Suppressor macrophage treated with lipopolysaccharide for 1 hour (primary cell): ENCODE measurements around the gene IKZF1.

Experiments used
- DNase-seq, 3 donors: peaks; one replicate each; pipeline ENCODE4 v3.0.0-alpha.2; 2020 to 2022

Gene IKZF1

DNA sequence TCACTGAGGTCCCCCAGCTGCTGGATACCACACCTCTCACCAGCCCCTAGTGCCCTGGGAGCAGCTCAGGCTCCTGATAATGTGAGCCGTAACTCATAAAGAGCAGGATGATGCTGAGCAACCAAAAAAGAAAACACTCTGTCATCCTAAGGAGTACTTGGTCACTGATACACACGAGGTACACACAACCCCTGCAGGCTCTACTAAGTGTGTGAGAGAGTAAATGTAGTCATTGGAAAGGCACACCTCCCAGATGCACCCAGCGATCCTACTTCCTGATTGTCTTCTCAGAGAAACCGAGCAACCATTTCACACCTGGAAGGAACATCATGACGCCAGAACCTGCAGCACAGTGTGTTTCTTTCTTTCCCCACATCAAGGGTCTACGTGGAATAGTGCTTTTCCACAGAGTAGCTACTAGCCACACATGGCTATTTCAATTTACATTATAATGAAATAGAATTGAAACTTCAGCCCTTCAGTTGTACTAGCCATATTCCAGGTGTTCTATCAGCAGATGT, 111.4 kb downstream of the IKZF1 start:
- no peak for DNase-seq

DNA sequence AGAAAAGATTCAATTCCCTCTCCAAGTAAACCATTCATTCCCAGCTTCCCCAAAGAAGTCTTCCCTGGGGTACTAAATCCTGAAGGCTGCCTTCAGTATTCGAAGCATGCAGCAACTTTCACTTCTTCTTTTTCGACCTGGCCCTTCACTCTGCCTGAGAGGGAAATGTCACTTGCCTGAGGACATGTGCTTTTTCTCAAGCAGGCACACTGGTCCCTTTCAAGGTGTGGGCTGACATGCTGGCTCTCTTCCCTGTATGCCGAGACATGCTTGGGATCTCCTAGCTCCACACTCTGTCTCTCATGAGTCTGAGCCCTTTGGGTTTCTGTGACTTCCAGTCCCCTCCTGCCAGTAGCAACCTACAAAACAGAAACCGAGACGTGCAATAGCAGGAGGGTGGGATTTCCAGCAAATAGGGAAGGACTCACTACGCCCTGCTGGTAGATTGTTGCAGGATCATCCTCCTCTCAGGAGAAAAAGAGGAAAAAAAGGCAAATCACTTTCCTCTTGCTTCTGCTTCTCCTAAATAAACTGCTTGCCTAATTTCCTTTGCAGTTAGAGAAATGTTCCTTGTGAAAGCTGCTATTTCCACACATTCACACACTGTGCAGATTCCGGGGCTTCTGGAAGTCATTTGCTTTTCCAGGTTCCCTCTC, 112.1 kb downstream of the IKZF1 start:
- peak; percentile 84 to 94 (median 84) for DNase-seq

DNA sequence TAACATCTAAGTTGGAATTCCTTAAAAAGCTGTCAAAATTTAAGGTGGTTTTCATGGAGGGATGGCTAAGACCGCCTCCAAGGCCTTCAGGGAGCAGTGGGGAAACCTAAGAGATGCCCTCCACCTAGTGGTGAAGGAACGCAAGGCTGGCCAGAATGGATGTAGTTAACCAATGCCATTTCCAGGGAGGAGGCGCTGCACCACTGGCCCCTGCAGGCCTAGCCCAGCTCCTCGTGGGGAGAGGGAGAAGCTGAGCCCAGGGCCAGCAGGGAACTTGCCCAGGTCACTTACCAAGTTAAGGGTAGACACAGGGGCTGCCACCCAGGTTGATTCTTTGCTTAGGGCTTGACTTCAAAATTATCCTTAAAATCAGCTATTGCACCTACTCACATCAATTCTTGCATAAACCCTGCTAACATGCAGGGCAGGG, 113.6 kb downstream of the IKZF1 start:
- peak; percentile 92 for DNase-seq

DNA sequence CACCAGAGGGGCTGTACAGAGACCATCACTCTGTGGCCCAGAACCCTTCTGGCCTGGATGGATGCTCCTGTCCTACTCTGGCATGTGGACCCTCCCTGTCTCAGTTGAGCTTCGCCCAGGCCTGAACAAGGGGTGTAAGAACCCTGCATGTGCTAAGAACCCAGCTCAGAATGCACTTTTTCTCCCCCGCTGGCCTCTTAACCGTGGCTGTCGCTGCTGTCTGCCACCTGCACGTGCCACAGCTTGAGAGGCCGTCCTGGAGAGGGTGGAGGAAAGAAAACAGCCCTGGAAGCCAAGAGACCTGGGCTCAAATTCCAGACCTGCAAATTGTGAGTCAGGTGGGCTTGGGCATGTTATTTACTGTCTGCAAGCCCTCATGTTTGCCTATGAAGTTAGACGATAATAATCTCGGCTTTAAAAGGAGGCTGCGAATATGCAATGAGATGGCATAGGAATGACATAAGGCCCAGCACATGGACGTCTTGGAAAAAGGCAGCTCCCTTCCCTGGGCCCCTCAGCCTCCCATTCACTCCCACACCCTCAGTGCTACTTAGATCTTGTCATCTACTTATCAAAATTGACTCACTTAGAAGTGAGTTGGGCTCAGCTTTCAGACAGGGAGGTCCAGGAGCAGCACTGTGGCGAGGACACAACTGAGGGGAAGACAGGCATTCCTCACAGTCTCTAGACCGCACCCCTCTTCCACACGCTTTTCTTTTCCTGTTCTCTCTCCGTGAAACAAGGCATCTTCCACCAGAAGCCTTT, 114.2 kb downstream of the IKZF1 start:
- no peak for DNase-seq

DNA sequence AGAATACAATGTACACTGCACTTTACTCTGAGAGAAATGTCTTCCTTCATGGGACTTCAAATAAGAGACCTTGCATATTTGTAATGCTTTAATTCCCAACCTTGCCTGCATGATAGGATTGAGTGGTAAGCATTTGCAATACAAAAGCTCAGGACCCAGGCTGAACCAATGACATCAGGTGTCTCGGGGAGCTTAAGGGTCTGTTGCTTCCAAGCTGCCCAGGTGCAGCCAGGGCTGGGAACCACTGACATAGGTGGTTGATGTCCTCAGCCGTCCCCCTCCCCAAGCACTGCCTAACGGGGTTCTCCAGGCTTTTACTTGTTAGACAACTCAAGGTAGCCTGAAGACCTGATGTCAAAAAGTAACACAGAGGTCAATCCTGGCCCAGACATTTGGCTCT, 116.5 kb downstream of the IKZF1 start:
- no peak for DNase-seq

DNA sequence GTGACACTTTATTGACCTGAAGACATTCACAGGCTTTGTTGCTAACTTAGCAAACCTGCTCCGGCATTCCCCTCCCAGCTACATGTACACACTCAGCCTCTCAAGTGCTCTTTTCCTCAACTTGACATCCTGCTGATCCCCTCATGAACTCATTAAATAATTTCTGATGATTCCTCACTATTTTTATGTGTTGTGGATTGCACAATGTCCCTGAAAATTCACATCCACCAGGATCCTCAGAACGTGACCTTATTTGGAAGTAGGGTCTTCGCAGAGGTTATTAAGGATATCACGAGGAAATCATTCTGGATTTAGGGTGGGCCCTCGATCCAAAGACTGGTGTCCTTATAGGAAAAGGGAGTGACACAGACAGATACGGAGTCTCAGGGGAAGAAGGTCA, 118.3 kb downstream of the IKZF1 start:
- DNase-seq, result no peak

DNA sequence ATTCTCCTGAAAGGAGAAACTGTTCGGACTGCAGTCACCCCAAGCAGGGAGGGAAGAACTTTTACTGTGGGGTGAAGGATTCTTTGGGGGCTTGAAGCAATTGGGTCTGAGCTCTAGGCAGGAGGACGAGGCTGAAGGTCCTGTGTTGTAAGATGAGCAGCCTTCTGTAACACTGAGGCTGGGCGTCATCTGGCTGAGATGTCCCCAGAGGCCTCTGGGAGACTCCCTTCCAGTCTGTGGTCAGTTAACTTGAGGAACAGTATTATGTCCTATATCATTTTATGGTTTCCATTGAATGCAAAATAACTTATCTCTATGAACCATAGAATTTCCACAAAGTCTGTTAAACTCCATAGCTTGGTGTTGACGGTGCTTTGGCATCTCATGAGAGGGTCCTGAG, 119.3 kb downstream of the IKZF1 start:
- DNase-seq, result no peak

DNA sequence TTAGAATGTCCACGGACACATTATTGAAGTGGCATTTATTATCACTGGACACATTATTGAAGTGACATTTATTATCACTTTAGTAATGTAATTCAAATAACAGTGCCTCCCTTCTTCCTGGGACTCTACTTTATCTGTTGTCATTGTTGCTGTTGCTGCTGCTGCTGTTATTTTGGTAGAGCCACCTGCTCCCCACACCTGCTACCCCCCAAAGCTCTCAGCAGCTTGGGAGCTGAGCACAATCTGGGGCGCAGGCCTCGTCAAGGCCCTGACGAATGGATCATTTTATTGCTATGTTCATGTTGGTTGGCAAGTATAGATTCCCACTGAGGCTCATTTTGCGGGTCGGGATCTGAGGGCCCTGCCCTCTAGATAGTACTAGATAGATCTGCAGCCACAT, 120.8 kb downstream of the IKZF1 start:
- DNase-seq, result no peak

DNA sequence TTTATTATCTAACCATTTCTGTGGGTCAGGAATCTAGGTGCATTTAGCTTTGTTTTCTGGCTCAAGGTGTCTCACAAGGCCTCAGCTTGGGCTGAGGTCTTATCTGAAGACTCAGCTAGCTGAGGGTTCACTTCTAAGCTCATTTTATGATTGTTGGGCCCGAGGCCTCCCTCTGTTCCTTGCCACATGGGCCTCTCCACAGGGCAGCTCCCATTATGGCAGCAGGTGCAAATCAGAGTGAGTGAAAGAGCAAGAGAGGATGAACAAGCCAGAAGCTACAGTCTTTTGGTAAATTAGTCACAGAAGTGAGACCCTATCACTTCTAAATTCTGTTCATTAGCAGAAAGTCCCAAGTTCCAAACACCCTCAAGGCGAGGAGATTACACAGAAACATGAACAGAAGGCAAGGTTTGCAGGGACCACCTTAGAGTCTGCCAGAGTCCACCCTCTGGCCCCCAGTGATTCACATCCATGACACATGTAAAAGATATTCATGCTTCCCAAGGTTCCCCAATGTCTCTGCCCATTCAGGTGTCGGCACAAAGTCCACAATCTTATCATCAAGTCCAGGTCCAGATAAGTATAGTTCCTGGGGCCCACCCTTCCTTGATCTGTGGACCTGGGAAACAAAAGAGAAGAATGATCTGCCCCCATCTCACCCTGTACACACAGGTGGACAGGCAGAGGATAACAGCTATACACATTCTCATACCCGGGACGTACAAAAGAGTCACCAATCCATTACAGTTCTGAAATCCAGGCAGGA, 121.9 kb downstream of the IKZF1 start:
- DNase-seq, result no peak

DNA sequence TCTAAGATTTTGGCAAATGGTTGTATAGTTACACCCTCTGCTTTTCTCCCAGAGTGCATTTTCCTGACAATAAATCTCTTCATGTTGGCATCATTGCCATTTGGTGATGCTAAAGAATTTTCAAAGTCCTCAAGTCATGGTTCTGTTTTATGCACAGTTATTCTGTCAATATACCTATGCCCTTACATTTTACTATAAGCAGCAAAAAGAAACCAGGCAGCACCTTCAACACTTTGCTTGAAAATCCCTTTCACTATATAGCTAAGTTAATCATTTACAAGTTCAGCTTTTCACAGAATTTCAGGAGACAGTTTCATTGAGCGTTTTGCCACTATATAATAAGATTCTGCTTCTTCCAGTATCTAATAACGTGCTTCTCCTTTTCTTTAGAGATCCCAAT, 123.0 kb downstream of the IKZF1 start:
- no peak for DNase-seq

DNA sequence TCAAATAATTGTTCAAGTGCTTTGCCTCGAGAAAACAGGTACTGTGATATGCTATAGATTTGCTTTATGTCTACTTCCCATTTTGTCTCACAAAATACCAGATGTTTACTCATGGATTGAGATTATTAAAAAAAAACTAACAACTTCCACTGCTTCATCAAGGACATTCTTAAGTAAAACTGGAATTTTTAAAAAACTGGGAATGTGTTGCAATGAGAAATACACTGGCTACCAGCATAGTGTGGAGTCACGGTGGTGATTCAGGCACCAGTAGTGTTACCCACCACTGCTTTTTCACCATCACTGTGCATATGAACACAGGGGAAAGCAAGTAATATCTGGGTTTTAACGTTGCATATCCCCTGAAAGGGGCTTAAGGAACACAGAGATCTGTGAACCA, 124.4 kb downstream of the IKZF1 start:
- DNase-seq, result peak; percentile 41 to 81 (median 69)

DNA sequence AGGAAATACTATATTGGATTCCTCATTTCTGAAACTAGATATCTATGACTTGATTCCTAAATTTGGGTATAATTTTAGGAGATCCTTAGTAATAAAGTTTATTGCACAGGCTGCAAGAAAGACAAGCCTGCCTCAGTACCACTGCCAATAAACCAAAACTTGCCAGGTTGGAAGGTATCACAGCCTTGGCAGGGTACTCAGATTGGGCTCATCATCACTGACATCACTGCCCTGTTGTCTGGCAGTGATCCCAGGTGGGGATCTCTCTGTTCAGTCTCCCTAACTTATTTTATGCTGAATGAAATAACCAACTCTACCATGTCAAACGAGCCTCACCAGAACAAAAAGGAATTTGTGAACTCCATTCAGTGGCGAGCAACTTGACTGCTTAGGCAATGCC, 126.8 kb downstream of the IKZF1 start:
- no peak for DNase-seq

DNA sequence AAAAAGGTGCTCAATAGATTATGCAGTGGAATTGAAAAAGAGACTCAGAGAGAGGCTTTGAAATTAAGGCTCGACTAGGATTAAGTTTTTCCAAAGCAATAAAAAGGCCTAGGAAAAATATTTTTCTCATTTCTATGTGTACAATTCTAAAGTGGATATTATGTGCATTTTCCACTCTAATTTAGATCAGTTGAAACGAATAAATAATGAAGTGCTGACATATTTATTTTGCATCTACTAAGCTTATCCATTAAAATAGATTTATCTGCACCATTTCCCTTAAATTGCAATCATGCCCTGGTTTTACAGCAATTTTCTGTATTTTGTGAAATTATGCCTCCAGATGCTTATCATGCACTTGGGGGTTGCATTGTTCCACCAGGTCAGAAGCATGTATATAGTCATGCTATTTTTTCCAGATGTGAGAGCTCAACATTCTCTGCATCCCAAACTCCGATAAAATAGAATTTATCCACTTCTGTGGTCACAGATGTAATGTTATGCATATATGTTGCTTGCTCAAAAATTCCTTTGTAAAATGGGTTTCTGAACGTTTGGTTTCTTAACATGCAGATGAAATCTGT, 127.3 kb downstream of the IKZF1 start:
- no peak for DNase-seq

DNA sequence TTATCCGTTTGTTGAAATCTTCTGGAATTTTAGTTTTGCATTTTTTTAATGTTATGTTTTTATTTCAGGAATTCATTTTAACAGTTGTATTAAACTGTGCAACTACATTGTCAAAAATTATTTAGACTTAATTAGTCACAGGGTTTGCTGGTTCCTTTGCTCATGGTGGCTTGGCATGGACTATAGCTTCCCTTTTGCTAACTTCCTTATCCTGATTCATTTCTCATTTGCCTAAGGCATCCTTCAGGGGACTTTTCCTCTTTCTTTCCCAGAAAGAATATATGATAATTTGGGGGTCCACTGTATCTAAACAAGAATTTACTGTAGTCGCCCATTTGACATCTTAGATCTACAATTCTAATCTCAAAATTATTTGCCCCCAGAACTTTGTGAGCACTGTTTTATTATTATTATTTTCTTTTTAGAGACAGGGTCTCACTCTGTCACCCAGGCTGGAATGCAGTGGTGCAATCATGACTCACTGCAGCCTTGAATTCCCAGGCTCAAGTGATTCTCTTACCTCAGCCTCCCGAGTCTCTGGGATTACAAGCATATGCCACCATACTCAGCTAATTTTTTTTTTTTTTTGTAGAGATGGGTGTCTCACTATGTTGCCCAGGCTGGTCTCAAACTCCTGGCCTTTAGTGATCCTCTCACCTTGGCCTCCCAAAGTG, 131.8 kb downstream of the IKZF1 start:
- peak; percentile 77 to 91 (median 86) for DNase-seq

DNA sequence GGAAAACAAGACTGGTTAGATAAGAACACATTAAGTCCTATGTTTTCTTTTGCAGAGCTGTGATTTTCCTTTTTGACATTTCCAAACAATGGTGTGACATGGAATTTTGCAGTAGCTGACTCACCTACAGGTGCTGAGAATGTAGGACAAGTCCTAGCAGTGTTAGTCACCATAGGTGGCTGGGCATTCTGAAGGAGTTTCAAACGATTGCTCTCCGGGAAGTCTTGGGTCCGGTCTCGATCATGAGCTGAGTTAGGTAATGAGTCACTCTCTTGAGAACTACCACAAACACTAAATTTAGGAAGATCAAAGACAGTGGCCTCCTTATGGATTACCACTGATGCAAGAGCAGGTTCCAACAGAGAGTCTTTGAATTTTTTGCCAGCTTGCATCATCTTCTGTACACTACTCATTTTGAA, 142.0 kb downstream of the IKZF1 start:
- no peak for DNase-seq

DNA sequence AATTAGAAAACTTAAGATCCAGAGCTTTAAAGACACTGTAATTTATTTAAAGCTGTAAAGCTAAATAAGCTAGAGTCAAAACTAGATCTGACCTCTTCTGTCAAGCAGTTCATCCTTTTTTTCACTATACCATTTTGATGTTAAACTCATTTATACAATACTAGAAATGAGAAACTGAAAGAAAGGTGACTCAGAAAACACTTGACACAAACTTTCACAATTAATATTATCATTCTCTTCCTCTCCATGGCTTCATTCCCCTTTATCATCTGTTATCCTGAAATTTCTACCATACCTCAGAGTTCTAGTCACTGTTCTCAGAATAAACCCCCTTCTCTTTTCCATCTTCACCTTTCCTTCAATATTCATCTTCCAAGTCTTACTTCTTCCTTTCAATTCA, 144.3 kb downstream of the IKZF1 start:
- peak in 2 of 3 donors; percentile 29 to 60 for DNase-seq

DNA sequence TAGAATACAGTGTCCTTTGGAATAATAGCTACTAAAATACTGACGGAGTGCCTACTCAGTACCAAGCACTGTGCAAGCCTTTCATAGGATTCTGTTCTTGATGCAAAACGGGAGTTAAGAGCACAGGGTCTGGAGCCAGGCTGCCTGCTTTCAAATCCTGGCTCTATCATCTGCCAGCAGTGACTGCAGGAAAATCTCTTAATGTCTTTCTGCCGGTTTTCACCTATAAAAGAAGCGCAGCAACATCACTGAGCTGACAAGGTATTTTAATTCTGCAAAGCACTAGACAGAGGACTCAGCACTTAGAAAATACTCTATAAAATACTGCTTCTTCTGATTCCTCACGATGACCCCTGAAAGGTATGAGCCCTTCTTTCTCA, 145.0 kb downstream of the IKZF1 start:
- no peak for DNase-seq

DNA sequence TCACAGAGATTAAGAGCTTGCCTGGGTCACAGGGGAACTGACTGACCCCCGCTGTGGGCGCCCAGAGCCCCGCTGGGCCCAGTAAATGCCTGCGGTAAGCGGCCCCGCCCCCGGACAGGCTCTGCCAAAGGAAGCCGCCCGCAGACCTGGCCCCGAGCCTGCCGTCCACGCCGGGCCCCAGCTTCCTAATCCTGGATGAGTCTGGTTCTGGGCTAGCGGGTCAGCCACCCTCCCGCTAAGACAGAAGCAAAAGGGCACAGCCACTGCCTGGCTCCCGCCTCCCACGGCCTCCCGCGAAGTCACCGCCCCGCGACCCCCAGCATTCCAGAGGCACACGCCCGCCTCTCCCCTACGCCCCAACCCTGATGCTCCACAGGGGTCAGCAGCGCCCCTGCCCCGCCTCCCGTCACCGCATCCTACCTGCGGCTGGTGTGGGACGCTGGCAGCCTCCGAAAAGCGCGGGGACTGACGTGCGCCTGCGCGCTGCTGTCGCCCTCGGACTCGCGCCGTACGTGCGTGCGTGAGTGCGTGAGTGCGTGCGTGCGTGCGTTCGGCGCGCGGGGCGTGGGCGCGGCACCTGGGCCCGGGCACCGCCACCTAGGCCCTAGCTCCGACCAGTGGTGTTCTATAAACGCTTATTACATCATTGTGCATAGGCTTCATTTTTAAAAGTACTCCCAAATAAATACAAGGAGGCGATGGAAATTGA, 145.5 kb downstream of the IKZF1 start, which contains the start of gene FIGNL1:
TSS of gene FIGNL1 (minus strand) at position 470 of the 709 bp plus-strand sequence. CDS start 3,063 bp downstream, outside the sequence.
- DNase-seq, result peak; percentile 54 to 75 (median 54)

DNA sequence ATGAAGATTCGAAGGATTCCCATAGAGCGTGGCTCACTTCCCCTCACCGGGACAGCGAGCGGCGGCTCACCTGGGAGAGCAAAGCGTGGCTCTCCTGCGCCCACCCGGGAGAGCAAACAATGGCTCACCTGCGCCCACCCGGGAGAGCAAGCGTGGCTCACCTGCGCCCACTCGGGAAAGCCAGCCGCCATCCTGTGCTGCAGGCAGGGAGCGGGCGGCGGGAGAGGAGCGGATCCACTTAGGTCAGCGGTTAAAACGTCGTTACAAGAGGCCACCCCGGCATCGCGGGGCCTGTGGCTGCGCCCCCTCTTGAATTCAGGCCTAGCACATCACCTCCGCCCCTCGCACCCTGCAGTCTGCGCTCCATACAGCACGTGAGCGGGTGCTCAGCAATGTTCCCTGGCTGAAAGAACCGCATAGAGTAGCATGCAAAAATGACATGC, 146.1 kb downstream of the IKZF1 start:
- no peak for DNase-seq
